ENCODE results near the gene GAGE10. TPM values are rescaled to one million over a fixed set of nuclear protein-coding genes. Genes with fewer than 3 reads are reported as not detected.

Gene GAGE10
- total and polyA plus RNA-seq, 9 donors = not detected

DNA sequence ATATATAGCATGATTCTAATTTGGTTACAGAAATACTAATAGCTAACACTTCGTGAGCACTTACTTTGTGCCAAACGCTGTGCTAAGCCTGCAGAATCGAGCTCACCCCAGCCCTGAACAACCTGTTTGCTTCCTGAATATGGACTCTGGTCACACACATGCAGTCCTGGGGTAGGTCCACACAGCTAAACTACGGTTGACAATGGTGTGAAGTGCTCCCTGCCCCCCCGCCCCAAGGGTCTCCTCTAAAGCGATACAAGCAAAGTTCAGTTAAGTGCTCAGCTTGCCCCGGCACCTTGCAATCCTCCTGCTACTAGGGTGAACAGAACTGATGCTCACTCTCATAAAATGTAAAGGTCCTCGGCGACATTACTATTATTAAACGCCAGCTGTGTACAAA is 39.8 kb upstream of the GAGE10 start:
- Histone ChIP-seq H3K4me3 (no peak overlapping the region), H3K36me3 (no peaks in the 10 kb centered on the region), H3K27me3 (no peaks in the 10 kb centered on the region), H3K27ac (no peak overlapping the region), H3K9me3 (no peaks in the 10 kb centered on the region), H3K4me1 (ENCODE audit: insufficient read depth) (no peaks in the 10 kb centered on the region)
- no peak for TF ChIP-seq POLR2A (IDR thresholded peaks at IDR 0.05)
- TF ChIP-seq EP300 (IDR thresholded peaks at IDR 0.05) = no peak
- TF ChIP-seq, protein P1, sequence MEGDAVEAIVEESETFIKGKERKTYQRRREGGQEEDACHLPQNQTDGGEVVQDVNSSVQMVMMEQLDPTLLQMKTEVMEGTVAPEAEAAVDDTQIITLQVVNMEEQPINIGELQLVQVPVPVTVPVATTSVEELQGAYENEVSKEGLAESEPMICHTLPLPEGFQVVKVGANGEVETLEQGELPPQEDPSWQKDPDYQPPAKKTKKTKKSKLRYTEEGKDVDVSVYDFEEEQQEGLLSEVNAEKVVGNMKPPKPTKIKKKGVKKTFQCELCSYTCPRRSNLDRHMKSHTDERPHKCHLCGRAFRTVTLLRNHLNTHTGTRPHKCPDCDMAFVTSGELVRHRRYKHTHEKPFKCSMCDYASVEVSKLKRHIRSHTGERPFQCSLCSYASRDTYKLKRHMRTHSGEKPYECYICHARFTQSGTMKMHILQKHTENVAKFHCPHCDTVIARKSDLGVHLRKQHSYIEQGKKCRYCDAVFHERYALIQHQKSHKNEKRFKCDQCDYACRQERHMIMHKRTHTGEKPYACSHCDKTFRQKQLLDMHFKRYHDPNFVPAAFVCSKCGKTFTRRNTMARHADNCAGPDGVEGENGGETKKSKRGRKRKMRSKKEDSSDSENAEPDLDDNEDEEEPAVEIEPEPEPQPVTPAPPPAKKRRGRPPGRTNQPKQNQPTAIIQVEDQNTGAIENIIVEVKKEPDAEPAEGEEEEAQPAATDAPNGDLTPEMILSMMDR (IDR thresholded peaks at IDR 0.05) = no peak
- WGBS, 3 donors = 74 to 84% (median 82%) methylated on average over 10 of the region's 10 CpGs
- DNase-seq = no peak
- intact Hi-C loops (cut with DNase I) = no loop called here

DNA sequence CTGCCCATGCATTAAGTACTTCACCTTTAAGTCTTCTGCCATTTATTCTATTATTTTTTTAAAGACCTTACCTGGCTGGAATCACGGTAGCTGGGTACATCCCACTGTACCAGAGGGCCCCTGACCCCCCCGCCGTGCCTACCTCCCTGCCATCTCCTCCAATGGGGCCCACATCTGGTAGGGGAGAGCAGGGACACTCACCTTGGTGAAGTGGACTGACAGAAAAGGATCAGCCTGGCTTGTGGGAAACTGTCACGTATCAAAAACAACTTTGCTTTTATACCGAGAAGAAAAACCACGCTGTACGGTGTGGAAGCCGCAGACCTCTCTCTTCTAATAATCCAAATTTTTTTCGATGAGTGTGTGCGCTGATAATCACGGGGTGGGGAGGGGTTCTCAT is 39.0 kb upstream of the GAGE10 start, which contains the start of gene FOXP3:
Gene FOXP3, minus strand, starts transcription at position 251 of the 400 bp plus-strand sequence. CDS start 6,205 bp downstream, outside the sequence.
- intact Hi-C loops (cut with DNase I) = no loop called here
- no peaks in the 10 kb centered on the region for H3K27me3 ChIP-seq
- no peak for DNase-seq
- H3K4me1 ChIP-seq (ENCODE audit: insufficient read depth) = no peaks in the 10 kb centered on the region
- 76 to 82% (median 81%) methylated on average over 11 of the region's 11 CpGs for WGBS, 3 donors
- TF ChIP-seq, protein P1 (IDR thresholded peaks at IDR 0.05) = no peak
- no peak for TF ChIP-seq EP300 (IDR thresholded peaks at IDR 0.05)
- no peak within 1 kb of the TSS for H3K27ac ChIP-seq
- no peak within 1 kb of the TSS for H3K4me3 ChIP-seq
- H3K9me3 ChIP-seq = no peaks in the 10 kb centered on the region
- no peaks in the 10 kb centered on the region for H3K36me3 ChIP-seq

DNA sequence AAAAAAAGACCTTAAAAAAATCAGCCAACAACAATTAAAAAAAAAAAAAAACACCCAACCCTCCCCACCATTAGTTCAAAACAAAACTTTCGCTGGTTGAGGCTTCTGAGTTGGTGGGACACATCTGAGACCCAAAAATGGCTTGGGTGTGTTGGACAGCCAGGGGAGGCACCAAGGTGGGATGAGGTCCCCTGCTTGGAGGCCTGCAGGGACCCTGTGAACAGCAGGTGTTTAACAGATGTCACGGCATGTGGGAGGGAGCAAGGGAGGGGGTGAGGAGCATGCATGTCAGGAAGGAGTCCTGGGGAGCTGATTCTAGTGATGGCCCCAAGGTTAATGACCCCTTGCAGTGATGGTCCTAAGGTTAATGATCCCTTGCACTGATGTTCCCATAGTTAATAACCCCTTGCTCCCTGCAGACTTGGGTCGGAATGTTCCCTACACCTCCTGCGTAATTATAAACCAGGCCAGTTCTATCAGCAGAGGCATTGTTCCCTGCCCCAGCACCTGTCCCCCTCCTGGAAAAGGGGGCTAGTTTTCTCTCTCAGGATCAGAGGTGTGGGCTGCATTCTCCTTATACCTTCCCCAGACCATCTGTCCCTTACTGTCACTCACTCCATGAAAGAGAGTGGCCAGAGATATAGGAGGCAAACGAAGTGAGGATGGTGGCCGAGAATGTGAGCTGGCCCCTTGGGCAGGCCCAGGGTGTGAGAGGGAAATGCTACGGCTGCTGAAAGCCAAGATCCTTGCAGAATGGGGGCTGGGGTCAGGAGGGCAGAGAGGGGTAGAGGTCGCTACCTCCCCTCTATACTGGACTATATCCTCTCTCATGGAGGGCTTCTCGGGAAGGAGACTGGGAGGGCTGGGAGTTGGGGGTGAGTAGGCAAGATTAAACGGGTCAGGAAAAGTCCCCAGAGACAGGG is 36.7 kb upstream of the GAGE10 start:
- intact Hi-C loops (cut with DNase I) = no loop called here
- TF ChIP-seq, protein P1 (IDR thresholded peaks at IDR 0.05) = no peak
- TF ChIP-seq EP300 (IDR thresholded peaks at IDR 0.05) (no peak), POLR2A (IDR thresholded peaks at IDR 0.05) (no peak)
- no peaks in the 10 kb centered on the region for H3K9me3 ChIP-seq
- no peak overlapping the region for H3K4me3 ChIP-seq
- H3K27me3 ChIP-seq = no peaks in the 10 kb centered on the region
- H3K4me1 ChIP-seq (ENCODE audit: insufficient read depth) = peaks cover 6% of the 10 kb centered on the region
- WGBS, 3 donors = 66 to 67% (median 67%) methylated on average over 10 of the region's 10 CpGs
- DNase-seq = no peak
- H3K27ac ChIP-seq = no peak overlapping the region
- no peaks in the 10 kb centered on the region for H3K36me3 ChIP-seq

DNA sequence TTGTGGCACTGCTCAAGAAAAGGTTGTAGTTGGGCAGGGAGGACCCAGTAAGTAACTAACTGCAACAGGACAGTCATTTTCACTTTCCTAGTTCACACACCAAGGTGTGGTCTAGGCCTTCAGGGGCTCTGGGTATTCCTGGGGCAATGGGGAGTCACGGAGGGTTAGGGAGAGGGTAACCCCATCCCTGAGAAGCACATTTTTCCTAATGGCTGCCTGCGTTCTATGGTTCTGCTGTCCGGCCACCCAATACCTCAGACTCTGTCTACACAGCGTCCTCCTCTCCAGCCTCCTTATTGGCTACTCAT is 34.8 kb upstream of the GAGE10 start:
- Histone ChIP-seq H3K27me3 (no peaks in the 10 kb centered on the region), H3K36me3 (no peaks in the 10 kb centered on the region), H3K9me3 (no peaks in the 10 kb centered on the region), H3K4me3 (peak overlapping the region; percentile 27), H3K4me1 (ENCODE audit: insufficient read depth) (peaks cover 6% of the 10 kb centered on the region), H3K27ac (peak overlapping the region; percentile 81 to 95)
- no peak for DNase-seq
- intact Hi-C loops (cut with DNase I) = no loop called here
- WGBS, 3 donors = 37 to 42% (median 39%) methylated on average over 4 of the region's 4 CpGs
- no peak for TF ChIP-seq EP300 (IDR thresholded peaks at IDR 0.05)
- TF ChIP-seq POLR2A (IDR thresholded peaks at IDR 0.05) = no peak
- TF ChIP-seq, protein P1 (IDR thresholded peaks at IDR 0.05) = no peak
